Lower lobe of right lung (tissue), 2 donors: ENCODE results near the gene CNOT6. TPM values are rescaled to one million over a fixed set of nuclear protein-coding genes. Genes with fewer than 3 reads are reported as not detected.

Experiments
- ATAC-seq, 2 donors: fragments of 200-7000 bp; cut with Tn5 transposase; one replicate each; pipeline ENCODE4 v1.9.1; 2020 to 2022; ENCODE audit warnings: mild to moderate bottlenecking in 2 of 2, moderate library complexity in 2 of 2
- DNase-seq: peaks from one replicate; pipeline ENCODE4 v3.0.0-alpha.2; 2020
- H3K27ac ChIP-seq: fragments of 200-600 bp; one replicate; pipeline ENCODE4 v1.8.0; 2022
- H3K27me3 ChIP-seq: fragments of 200-600 bp; one replicate; pipeline ENCODE4 v1.8.0; 2022; ENCODE audit warnings: low read depth
- H3K36me3 ChIP-seq: fragments of 200-600 bp; one replicate; pipeline ENCODE4 v1.8.0; 2022; ENCODE audit warnings: mild to moderate bottlenecking
- H3K4me1 ChIP-seq: fragments of 200-600 bp; one replicate; pipeline ENCODE4 v1.8.0; 2022
- H3K4me3 ChIP-seq: fragments of 200-600 bp; one replicate; pipeline ENCODE4 v1.8.0; 2022; ENCODE audit warnings: mild to moderate bottlenecking
- H3K9me3 ChIP-seq: fragments of 200-600 bp; one replicate; pipeline ENCODE4 v1.8.0; 2022
- intact Hi-C: fragments of 100-400 bp; cut with DNase I; formaldehyde crosslinking; loops from one replicate; pipeline ENCODE4 v1.11.0; 2022
- total RNA-seq: library from RNA; stranded (reverse); fragmentation: NEBNext Ultra II Directional; extraction: Animal tissue kit (Norgen Biotek cat#: 25700); gene quantifications from one replicate; pipeline ENCODE4 v1.2.1, GENCODE V29; 2021
- TF ChIP-seq, protein P1 (sequence below): fragments of 200-600 bp; IDR thresholded peaks from one replicate; pipeline ENCODE4 v1.8.0; 2022; ENCODE audit warnings: antibody characterized with exemption, mild to moderate bottlenecking
- donor health status: DM: no; HTN: yes; CAD: no; lungs with severe emphysema.

The CNOT6 gene
- total RNA-seq, 1 donor from 2014 or later = 32.4 TPM

DNA sequence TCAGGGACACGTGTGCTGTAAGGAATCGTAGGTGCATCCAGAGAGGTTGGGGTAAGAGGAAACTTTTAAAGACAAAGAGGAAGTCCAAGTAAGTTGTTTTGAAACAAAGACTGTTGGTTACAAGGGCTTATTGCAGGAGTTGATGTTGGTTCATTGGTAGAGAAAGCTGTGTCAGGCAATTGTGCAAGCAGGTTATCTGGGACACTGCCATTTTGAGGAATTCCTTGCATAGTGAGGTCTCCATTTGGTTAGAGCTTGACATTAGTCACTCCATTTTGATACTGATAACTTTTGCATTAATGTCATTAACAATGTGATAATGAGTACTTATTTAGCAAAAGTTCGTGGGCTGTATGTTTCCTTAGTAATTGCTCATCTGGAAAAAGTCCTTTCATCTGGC is 24.9 kb downstream of the CNOT6 start:
- no peaks in the 10 kb centered on the region for H3K27me3 ChIP-seq
- no peaks in the 10 kb centered on the region for H3K36me3 ChIP-seq
- DNase-seq = no peak
- H3K4me1 ChIP-seq = peaks cover 18% of the 10 kb centered on the region
- TF ChIP-seq, protein P1, sequence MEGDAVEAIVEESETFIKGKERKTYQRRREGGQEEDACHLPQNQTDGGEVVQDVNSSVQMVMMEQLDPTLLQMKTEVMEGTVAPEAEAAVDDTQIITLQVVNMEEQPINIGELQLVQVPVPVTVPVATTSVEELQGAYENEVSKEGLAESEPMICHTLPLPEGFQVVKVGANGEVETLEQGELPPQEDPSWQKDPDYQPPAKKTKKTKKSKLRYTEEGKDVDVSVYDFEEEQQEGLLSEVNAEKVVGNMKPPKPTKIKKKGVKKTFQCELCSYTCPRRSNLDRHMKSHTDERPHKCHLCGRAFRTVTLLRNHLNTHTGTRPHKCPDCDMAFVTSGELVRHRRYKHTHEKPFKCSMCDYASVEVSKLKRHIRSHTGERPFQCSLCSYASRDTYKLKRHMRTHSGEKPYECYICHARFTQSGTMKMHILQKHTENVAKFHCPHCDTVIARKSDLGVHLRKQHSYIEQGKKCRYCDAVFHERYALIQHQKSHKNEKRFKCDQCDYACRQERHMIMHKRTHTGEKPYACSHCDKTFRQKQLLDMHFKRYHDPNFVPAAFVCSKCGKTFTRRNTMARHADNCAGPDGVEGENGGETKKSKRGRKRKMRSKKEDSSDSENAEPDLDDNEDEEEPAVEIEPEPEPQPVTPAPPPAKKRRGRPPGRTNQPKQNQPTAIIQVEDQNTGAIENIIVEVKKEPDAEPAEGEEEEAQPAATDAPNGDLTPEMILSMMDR = no peak
- intact Hi-C loops = no loop called here
- ATAC-seq = no peak
- no peaks in the 10 kb centered on the region for H3K9me3 ChIP-seq
- no peak overlapping the region for H3K4me3 ChIP-seq
- H3K27ac ChIP-seq = no peak overlapping the region

DNA sequence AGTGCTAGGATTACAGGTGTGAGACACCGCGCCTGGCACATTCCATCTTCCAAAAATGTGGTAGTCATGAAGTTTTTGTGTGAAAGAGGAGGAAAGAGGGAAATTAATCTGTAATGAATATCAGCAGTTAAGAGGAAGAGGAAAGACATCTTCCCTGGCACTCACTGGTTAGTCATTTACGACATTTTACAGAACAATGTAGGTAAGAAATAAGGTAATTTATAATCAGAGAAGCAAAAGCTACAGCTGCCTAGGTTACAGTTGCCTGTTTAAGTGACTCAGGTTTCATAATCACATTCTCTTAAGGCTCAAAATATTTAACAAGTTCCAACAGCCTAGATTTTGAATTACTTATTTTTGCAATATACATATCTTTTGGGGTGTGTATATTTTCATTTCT is 26.9 kb downstream of the CNOT6 start:
- ATAC-seq (no peak), DNase-seq (no peak)
- Histone ChIP-seq H3K9me3 (no peaks in the 10 kb centered on the region), H3K27me3 (no peaks in the 10 kb centered on the region), H3K36me3 (no peaks in the 10 kb centered on the region), H3K27ac (no peak overlapping the region), H3K4me3 (no peak overlapping the region), H3K4me1 (peaks cover 30% of the 10 kb centered on the region)
- intact Hi-C loops = no loop called here
- TF ChIP-seq, protein P1 = no peak

DNA sequence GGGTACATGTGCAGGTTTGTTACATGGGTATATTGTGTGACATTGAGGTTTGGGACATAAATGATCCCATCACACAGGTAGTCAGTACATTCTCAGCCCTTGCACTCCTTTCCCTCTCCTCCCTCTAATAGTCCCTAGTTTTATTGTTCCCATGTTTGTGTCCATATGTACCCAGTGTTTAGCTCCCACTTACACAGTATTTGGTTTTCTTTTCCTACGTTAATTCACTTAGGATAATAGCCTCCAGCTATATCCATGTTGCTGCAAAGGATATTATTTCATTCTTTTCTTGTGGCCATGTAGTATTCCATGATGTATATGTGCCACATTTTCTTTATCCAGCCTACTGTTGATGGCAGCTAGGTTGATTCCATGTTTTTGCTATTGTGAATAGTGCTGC is 27.4 kb downstream of the CNOT6 start:
- TF ChIP-seq, protein P1 = no peak
- H3K4me3 ChIP-seq = no peak overlapping the region
- H3K27ac ChIP-seq = no peak overlapping the region
- peaks cover 30% of the 10 kb centered on the region for H3K4me1 ChIP-seq
- no peaks in the 10 kb centered on the region for H3K36me3 ChIP-seq
- no peak for ATAC-seq
- no peak for DNase-seq
- no peaks in the 10 kb centered on the region for H3K27me3 ChIP-seq
- no peaks in the 10 kb centered on the region for H3K9me3 ChIP-seq
- intact Hi-C loops = no loop called here

DNA sequence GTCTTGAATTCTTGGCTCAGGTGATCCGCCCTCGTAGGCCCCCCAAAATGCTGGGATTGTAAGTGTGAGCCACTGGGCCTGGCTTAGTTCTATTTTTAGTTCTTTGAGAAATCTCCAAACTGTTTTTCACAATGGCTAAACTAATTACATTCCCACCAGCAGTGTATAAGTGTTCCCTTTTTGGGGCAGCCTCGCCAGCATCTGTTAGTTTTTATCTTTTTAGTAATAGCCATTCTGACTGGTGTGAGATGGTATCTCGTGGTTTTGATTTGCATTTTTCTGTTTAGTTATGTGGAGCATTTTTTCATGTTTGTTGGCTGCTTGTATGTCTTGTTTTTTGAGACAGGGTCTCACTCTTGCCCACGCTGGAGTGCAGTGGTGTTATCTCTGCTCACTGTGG is 28.2 kb downstream of the CNOT6 start:
- TF ChIP-seq, protein P1 = no peak
- Histone ChIP-seq H3K4me1 (peaks cover 30% of the 10 kb centered on the region), H3K36me3 (no peaks in the 10 kb centered on the region), H3K4me3 (no peak overlapping the region), H3K27ac (no peak overlapping the region), H3K9me3 (no peaks in the 10 kb centered on the region), H3K27me3 (no peaks in the 10 kb centered on the region)
- DNase-seq = no peak
- intact Hi-C loops = no loop called here
- ATAC-seq = no peak

DNA sequence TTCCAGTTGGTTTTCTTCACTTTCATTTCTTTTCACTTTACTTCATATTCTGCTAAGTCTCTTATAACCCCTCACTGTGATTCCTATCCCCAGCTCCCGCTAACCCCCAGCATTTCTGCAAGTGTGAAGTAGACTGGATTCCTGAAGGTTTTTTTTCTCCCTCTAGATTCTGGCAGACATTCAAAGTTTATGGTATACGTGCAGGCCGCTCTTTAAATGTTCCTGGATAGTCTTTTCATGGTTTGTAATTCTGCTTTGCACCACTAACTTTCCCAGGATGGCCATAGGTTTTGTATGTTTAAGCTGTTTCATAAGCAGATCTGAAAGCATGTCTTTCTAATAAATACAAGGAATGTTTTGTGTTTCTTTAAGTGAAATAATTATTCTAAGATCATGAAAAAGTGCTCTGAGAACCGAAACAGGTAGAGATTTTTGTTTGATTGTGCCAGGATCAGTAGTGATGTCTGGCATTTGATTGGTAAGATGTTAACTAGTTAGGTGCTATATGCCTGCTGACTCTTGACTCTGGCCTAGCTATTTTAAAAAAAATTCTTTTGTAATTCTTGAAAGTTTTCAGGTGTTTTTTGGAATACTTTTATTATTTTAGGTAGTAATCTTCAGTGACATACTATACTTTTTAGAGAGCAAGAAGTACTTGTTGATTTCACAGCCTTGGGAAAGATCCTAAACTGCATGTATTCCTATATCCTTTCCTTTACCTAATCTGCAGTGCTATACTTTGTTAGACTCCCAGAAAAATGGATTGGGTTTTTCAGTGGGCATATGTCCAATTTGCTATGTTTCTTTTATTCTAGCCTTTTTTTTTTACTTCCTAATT is 29.7 kb downstream of the CNOT6 start:
- intact Hi-C loops = no loop called here
- DNase-seq (no peak), ATAC-seq (no peak)
- Histone ChIP-seq H3K4me1 (peaks cover 30% of the 10 kb centered on the region), H3K27me3 (no peaks in the 10 kb centered on the region), H3K9me3 (no peaks in the 10 kb centered on the region), H3K27ac (no peak overlapping the region), H3K4me3 (no peak overlapping the region), H3K36me3 (no peaks in the 10 kb centered on the region)
- TF ChIP-seq, protein P1 = no peak
